ENCODE data around the gene SEMA3C.

Gene SEMA3C

GRCh38 chr7:80884511-80885195, 34.2 kb downstream of the SEMA3C start:
- no peak for DNase-seq

- DNase-seq = no peak
Observed at GRCh38 chr7:80883154-80884025, 35.5 kb downstream of the SEMA3C start.

- DNase-seq = no peak
Observed at GRCh38 chr7:80882213-80882801, 36.5 kb downstream of the SEMA3C start.

GRCh38 chr7:80881351-80881900, 37.4 kb downstream of the SEMA3C start:
- no peak for DNase-seq

- no peak for DNase-seq
Observed at GRCh38 chr7:80879849-80880248, 39.0 kb downstream of the SEMA3C start.

- peak; percentile 86 to 92 for DNase-seq
Observed at GRCh38 chr7:80876894-80877414, 41.9 kb downstream of the SEMA3C start.

- no peak for DNase-seq
Observed at GRCh38 chr7:80875537-80876120, 43.2 kb downstream of the SEMA3C start.

GRCh38 chr7:80873140-80873539, 45.7 kb downstream of the SEMA3C start:
- no peak for DNase-seq

- no peak for DNase-seq
Observed at GRCh38 chr7:80871228-80871627, 47.6 kb downstream of the SEMA3C start.

- peak in 1 of 2 experiments; percentile 3 for DNase-seq
Observed at GRCh38 chr7:80870813-80871212, 48.0 kb downstream of the SEMA3C start.

GRCh38 chr7:80869821-80870751, 48.8 kb downstream of the SEMA3C start:
- no peak for DNase-seq

- no peak for DNase-seq
Observed at GRCh38 chr7:80869106-80869784, 49.6 kb downstream of the SEMA3C start.

- DNase-seq = no peak
Observed at GRCh38 chr7:80868566-80868965, 50.3 kb downstream of the SEMA3C start.

GRCh38 chr7:80860554-80860953, 58.3 kb downstream of the SEMA3C start:
- no peak for DNase-seq

GRCh38 chr7:80859272-80859970, 59.4 kb downstream of the SEMA3C start:
- DNase-seq = peak in 1 of 2 experiments; percentile 1

GRCh38 chr7:80858141-80858903, 60.5 kb downstream of the SEMA3C start:
- no peak for DNase-seq

GRCh38 chr7:80856769-80857168, 62.1 kb downstream of the SEMA3C start:
- DNase-seq = no peak

- DNase-seq = no peak
Observed at GRCh38 chr7:80851896-80852476, 66.9 kb downstream of the SEMA3C start.

GRCh38 chr7:80848841-80849240, 70.0 kb downstream of the SEMA3C start:
- peak; percentile 66 to 94 for DNase-seq
